LNCAP (cell line): Measurements from ENCODE around the gene PRSS21.

Experiments used
- TF ChIP-seq, protein P1 (sequence below): fragments of 450-650 bp; IDR thresholded peaks from 2 replicates; pipeline ENCODE4 v1.5.1; 2017; ENCODE audit warnings: mild to moderate bottlenecking

Gene PRSS21

GRCh38 chr16:2804728-2805127, 12.3 kb upstream of the PRSS21 start:
- TF ChIP-seq, protein P1, sequence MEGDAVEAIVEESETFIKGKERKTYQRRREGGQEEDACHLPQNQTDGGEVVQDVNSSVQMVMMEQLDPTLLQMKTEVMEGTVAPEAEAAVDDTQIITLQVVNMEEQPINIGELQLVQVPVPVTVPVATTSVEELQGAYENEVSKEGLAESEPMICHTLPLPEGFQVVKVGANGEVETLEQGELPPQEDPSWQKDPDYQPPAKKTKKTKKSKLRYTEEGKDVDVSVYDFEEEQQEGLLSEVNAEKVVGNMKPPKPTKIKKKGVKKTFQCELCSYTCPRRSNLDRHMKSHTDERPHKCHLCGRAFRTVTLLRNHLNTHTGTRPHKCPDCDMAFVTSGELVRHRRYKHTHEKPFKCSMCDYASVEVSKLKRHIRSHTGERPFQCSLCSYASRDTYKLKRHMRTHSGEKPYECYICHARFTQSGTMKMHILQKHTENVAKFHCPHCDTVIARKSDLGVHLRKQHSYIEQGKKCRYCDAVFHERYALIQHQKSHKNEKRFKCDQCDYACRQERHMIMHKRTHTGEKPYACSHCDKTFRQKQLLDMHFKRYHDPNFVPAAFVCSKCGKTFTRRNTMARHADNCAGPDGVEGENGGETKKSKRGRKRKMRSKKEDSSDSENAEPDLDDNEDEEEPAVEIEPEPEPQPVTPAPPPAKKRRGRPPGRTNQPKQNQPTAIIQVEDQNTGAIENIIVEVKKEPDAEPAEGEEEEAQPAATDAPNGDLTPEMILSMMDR, result no peak

DNA sequence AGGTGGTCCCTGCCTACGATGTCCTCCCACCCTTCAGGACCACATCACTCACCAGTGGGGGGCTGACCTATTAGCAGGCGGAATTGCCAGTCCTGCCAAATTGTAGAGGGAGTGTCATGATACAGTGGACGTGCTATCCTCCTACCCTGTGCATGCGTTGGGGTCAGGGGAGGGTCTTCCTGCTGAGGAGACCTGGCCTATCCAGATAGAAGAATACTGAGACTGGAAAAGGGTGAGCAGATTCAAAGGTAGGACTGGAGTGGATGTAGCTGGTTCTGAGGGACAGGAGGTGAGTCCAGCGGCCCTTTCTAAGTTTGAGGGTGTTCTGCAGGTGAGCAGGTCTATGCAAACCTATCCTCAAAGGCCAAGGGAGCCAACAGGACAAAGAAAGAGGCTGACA, 10.8 kb upstream of the PRSS21 start:
- TF ChIP-seq, protein P1, result no peak

DNA sequence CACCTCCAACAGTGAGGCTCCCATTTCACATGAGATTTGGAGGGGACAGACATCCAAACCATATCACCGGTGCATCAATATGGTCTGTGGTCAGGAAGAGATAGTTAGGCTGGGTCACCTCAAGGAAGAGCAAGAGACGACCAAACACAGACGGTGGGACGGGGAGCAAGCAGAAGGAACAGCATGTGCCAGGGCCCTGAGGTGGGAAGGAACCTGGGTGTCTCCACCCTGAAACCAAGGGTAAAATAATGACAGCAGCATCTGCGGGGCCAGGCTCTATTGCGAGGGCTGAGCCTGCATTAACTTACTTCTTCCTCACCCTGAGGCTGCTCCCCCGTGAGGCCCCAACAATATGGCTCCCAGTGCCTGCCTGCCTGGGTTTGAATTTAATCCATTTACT, 8.9 kb upstream of the PRSS21 start:
- TF ChIP-seq, protein P1, result no peak

GRCh38 chr16:2809149-2809760, 7.8 kb upstream of the PRSS21 start:
- TF ChIP-seq, protein P1, result no peak

DNA sequence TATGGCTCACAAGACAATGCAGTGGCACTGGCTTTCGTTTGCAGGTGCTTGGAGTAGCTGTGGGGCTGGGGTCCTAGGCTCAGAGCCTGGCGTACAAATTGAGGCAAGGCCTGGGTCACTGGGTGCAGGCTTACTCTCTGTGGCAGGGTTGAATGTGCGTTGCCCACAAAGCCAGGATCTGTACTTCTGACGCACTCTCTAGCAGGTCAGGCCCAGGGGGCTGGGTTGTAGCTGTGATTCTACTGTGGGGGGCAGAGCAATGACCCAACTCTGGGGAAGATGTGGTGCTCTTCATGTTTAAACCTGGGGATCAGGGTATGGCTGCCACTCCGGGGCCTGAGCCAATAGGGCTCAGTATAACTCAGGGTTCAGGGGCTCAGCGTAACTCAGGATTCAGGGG, 6.4 kb upstream of the PRSS21 start:
- TF ChIP-seq, protein P1, result no peak

GRCh38 chr16:2811703-2812471, 5.2 kb upstream of the PRSS21 start:
- TF ChIP-seq, protein P1, result no peak

- TF ChIP-seq, protein P1, result no peak
These were observed 3.2 kb upstream of the PRSS21 start for GRCh38 chr16:2813771-2814221.
